H9 (cell line): ENCODE data around the gene LDLR. TPM values are rescaled to one million over a fixed set of nuclear protein-coding genes. Genes with fewer than 3 reads are reported as not detected.
A peak's percentile ranks its signal among the peaks of the same experiment; 100 is the strongest.

Source experiments
- DNase-seq: peaks from one replicate; pipeline ENCODE4 v3.0.0-alpha.2; 2017
- H2AFZ ChIP-seq: one replicate; pipeline ENCODE4 v1.6.1; 2013; ENCODE audit warnings: mild to moderate bottlenecking, low read length, control low read depth, moderate library complexity
- H2AK5ac ChIP-seq: 2 replicates; pipeline ENCODE4 v1.6.1; 2013; ENCODE audit warnings: low read length, control low read depth, mixed read lengths; ENCODE audit not compliant: insufficient read length
- H2BK120ac ChIP-seq: one replicate; pipeline ENCODE4 v1.6.1; 2013; ENCODE audit warnings: low read depth, mild to moderate bottlenecking, low read length, control low read depth, inconsistent platforms; ENCODE audit not compliant: poor library complexity, severe bottlenecking
- H2BK12ac ChIP-seq: 2 replicates; pipeline ENCODE4 v1.6.1; 2013; ENCODE audit warnings: low read length, control low read depth, mixed read lengths, low read depth; ENCODE audit not compliant: insufficient read length
- H2BK15ac ChIP-seq: 2 replicates; pipeline ENCODE4 v1.6.1; 2013; ENCODE audit warnings: low read depth, low read length, control low read depth
- H2BK20ac ChIP-seq: one replicate; pipeline ENCODE4 v1.6.1; 2013; ENCODE audit warnings: low read depth, mild to moderate bottlenecking, low read length, control low read depth, inconsistent platforms; ENCODE audit not compliant: poor library complexity, severe bottlenecking
- H2BK5ac ChIP-seq: 2 replicates; pipeline ENCODE4 v1.6.1; 2013; ENCODE audit warnings: low read length, control low read depth, mixed read lengths; ENCODE audit not compliant: insufficient read length
- H3K14ac ChIP-seq: 2 replicates; pipeline ENCODE4 v1.6.1; 2013; ENCODE audit warnings: low read length, control low read depth; ENCODE audit not compliant: insufficient read depth
- H3K18ac ChIP-seq: 2 replicates; pipeline ENCODE4 v1.6.1; 2013; ENCODE audit warnings: low read depth, mild to moderate bottlenecking, mixed read lengths, low read length, control low read depth; ENCODE audit not compliant: insufficient read length
- H3K23ac ChIP-seq: 2 replicates; pipeline ENCODE4 v1.6.1; 2013; ENCODE audit warnings: low read length, control low read depth, mixed read lengths, low read depth; ENCODE audit not compliant: insufficient read length
- H3K23me2 ChIP-seq: 2 replicates; pipeline ENCODE4 v1.6.1; 2013; ENCODE audit warnings: low read depth, mild to moderate bottlenecking, mixed read lengths, low read length, control low read depth; ENCODE audit not compliant: insufficient read length, poor library complexity, severe bottlenecking
- H3K27ac ChIP-seq: 2 replicates; pipeline ENCODE4 v1.5.1; 2013; ENCODE audit warnings: low read length, control low read depth, mixed read lengths, low read depth; ENCODE audit not compliant: insufficient read length
- H3K27me3 ChIP-seq: 2 replicates; pipeline ENCODE4 v1.6.1; 2013; ENCODE audit warnings: low read length, control low read depth, inconsistent platforms; ENCODE audit not compliant: insufficient read depth
- H3K4ac ChIP-seq: 2 replicates; pipeline ENCODE4 v1.6.1; 2013; ENCODE audit warnings: low read depth, mild to moderate bottlenecking, control low read depth, inconsistent platforms, low read length, moderate library complexity
- H3K4me1 ChIP-seq: 2 replicates; pipeline ENCODE4 v1.6.1; 2013; ENCODE audit warnings: low read length, control low read depth, inconsistent platforms; ENCODE audit not compliant: insufficient read depth
- H3K4me2 ChIP-seq: 2 replicates; pipeline ENCODE4 v1.6.1; 2013; ENCODE audit warnings: low read length, control low read depth, mixed read lengths; ENCODE audit not compliant: insufficient read length, insufficient read depth
- H3K56ac ChIP-seq: 2 replicates; pipeline ENCODE4 v1.6.1; 2013; ENCODE audit warnings: low read depth, mild to moderate bottlenecking, mixed read lengths, low read length, control low read depth; ENCODE audit not compliant: insufficient read length
- H3K79me1 ChIP-seq: 2 replicates; pipeline ENCODE4 v1.6.1; 2013; ENCODE audit warnings: low read depth, mild to moderate bottlenecking, moderate library complexity, low read length, control low read depth, inconsistent platforms; ENCODE audit not compliant: insufficient read depth, poor library complexity, severe bottlenecking
- H3K79me2 ChIP-seq: 2 replicates; pipeline ENCODE4 v1.6.1; 2013; ENCODE audit warnings: low read length, control low read depth, inconsistent platforms; ENCODE audit not compliant: insufficient read depth
- H3K9ac ChIP-seq: 2 replicates; pipeline ENCODE4 v1.6.1; 2013; ENCODE audit warnings: low read length, control low read depth, mixed read lengths; ENCODE audit not compliant: insufficient read length; ENCODE audit errors: extremely low read depth
- H3K9me3 ChIP-seq: one replicate; pipeline ENCODE4 v1.6.1; 2013; ENCODE audit warnings: low read depth, low read length, inconsistent platforms; ENCODE audit not compliant: control insufficient read depth
- H3T11ph ChIP-seq: one replicate; pipeline ENCODE4 v1.6.1; 2013; ENCODE audit warnings: mild to moderate bottlenecking, low read length, control low read depth, inconsistent platforms
- H4K20me1 ChIP-seq: one replicate; pipeline ENCODE4 v1.6.1; 2013; ENCODE audit not compliant: control insufficient read depth, insufficient read length, insufficient read depth
- H4K5ac ChIP-seq: 2 replicates; pipeline ENCODE4 v1.6.1; 2013; ENCODE audit warnings: low read depth, mild to moderate bottlenecking, mixed read lengths, low read length, control low read depth; ENCODE audit not compliant: insufficient read length
- H4K8ac ChIP-seq: replicated peaks from 2 replicates; pipeline ENCODE4 v1.6.1; 2013; ENCODE audit warnings: low read length, control low read depth, mixed read lengths, low read depth; ENCODE audit not compliant: insufficient read length
- H4K91ac ChIP-seq: 2 replicates; pipeline ENCODE4 v1.6.1; 2013; ENCODE audit warnings: low read depth, mild to moderate bottlenecking, moderate library complexity, mixed read lengths, low read length, control low read depth; ENCODE audit not compliant: insufficient read length
- H3K27ac Mint-ChIP-seq, 3 experiments: 2 replicates in 2 of 3; 3 replicates in 1 of 3; pipeline ENCODE4 v1.8.0; 2020 to 2021; ENCODE audit warnings: mixed read lengths in 3 of 3, mild to moderate bottlenecking in 1 of 3, moderate library complexity in 1 of 3
- H3K27me3 Mint-ChIP-seq: 2 replicates; pipeline ENCODE4 v1.8.0; 2021; ENCODE audit warnings: low read depth, mild to moderate bottlenecking, moderate library complexity, mixed read lengths
- H3K36me3 Mint-ChIP-seq, 3 experiments: 2 replicates in 2 of 3; 3 replicates in 1 of 3; pipeline ENCODE4 v1.8.0; 2020 to 2021; ENCODE audit warnings: low read depth in 3 of 3, mixed read lengths in 3 of 3; ENCODE audit not compliant: insufficient read depth in 1 of 3
- H3K4me1 Mint-ChIP-seq, 2 experiments: 2 replicates each; pipeline ENCODE4 v1.8.0; 2020; ENCODE audit warnings: mixed read lengths in 2 of 2
- H3K4me3 Mint-ChIP-seq, 2 experiments: 2 replicates in 1 of 2; 3 replicates in 1 of 2; pipeline ENCODE4 v1.8.0; 2020 to 2021; ENCODE audit warnings: mild to moderate bottlenecking in 2 of 2, mixed read lengths in 2 of 2, moderate library complexity in 1 of 2
- H3K9me3 Mint-ChIP-seq, 2 experiments: 2 replicates in 1 of 2; 3 replicates in 1 of 2; pipeline ENCODE4 v1.8.0; 2020; ENCODE audit warnings: mild to moderate bottlenecking in 2 of 2, mixed read lengths in 2 of 2, moderate library complexity in 1 of 2
- CTCF ChIP-seq: fragments of 200-600 bp; sonication (generic); conservative IDR thresholded peaks from 3 replicates; pipeline ENCODE4 v1.8.0; 2021; ENCODE audit warnings: antibody characterized with exemption, mild to moderate bottlenecking
- WGBS: extraction: QIAGEN DNeasy Blood & Tissue Kit; methylation state at CpG from one replicate; pipeline ENCODE4 v1.1.7; 2013; ENCODE audit warnings: missing lambda C conversion rate, low lambda C conversion rate, mixed read lengths; ENCODE audit not compliant: insufficient read length; ENCODE audit errors: extremely low coverage; 5-methylcytosine and 5-hydroxymethylcytosine counted together
- total RNA-seq: library from RNA; stranded (reverse); gene quantifications from 2 replicates; pipeline ENCODE4 v1.2.1, GENCODE V29; 2021

Gene LDLR
- total RNA-seq, 1 experiment from 2014 or later: 92.7 TPM

- Histone ChIP-seq H2AFZ (no peak overlapping the region), H3K4me1 (no peaks in the 10 kb centered on the region), H4K5ac (peak overlapping the region; percentile 64), H3K18ac (no peak overlapping the region), H4K8ac (no peak overlapping the region), H4K20me1 (peaks cover 4% of the 10 kb centered on the region), H2BK20ac (no peak overlapping the region), H3K9me3 (no peaks in the 10 kb centered on the region), H3K27ac (no peak overlapping the region), H2BK5ac (no peak overlapping the region), H3K79me1 (peaks cover 3% of the 10 kb centered on the region), H2BK15ac (no peak overlapping the region), H3K23me2 (no peaks in the 10 kb centered on the region), H2BK120ac (no peak overlapping the region), H3K14ac (no peak overlapping the region), H3T11ph (no peak overlapping the region), H3K4ac (no peak overlapping the region), H3K23ac (no peak overlapping the region), H3K27me3 (no peaks in the 10 kb centered on the region), H3K4me2 (no peak overlapping the region), H3K56ac (no peak overlapping the region), H3K79me2 (no peaks in the 10 kb centered on the region), H2AK5ac (no peak overlapping the region), H2BK12ac (no peak overlapping the region), H3K9ac (no peak overlapping the region), H4K91ac (no peak overlapping the region)
- Mint-ChIP-seq H3K4me1 (no peaks in the 10 kb centered on the region), H3K9me3 (no peaks in the 10 kb centered on the region), H3K27me3 (no peaks in the 10 kb centered on the region), H3K4me3 (no peak overlapping the region), H3K27ac (peak overlapping the region in 2 of 3 experiments; percentile 66 to 70; a peak in 2 of 7 replicates), H3K36me3 (peaks cover 48 to 88% (median 73%) of the 10 kb centered on the region in 3 experiments)
- peak; percentile 89 for TF ChIP-seq CTCF
- WGBS: no CpG with 5 or more reads among the region's 11 CpGs
- peak; percentile 80 for DNase-seq
Measured at GRCh38 chr19:11125994-11126685, 36.9 kb downstream of the LDLR start.
